Small intestine (tissue), 7 donors: ENCODE measurements around the gene GK. TPM values are rescaled to one million over a fixed set of nuclear protein-coding genes. Genes with fewer than 3 reads are reported as not detected.
"Not testable (repeated sequence)": the region's sequence is repeated elsewhere in the genome, so short reads cannot be mapped to it uniquely, and the experiment has no call there.

ENCODE experiments used
- DNase-seq, 2 donors: peaks; one replicate each; pipeline versions ENCODE4 v3.0.0 to v3.0.0-alpha.2; 2013
- FAIRE-seq: peaks from 2 replicates; lab custom pipeline; 2012; peaks lifted over from hg19 to GRCh38; lab: Jason Lieb, UNC
- H3K27ac ChIP-seq, 3 donors: one replicate each; pipeline ENCODE4 v1.5.1; 2013; ENCODE audit warnings: low read length in 2 of 3, mild to moderate bottlenecking in 2 of 3, control low read depth in 1 of 3, inconsistent platforms in 1 of 3, low read depth in 1 of 3, moderate library complexity in 1 of 3
- H3K27me3 ChIP-seq, 3 donors: one replicate each; pipeline ENCODE4 v1.6.1; 2013; ENCODE audit warnings: low read length in 3 of 3, inconsistent platforms in 1 of 3; ENCODE audit not compliant: control insufficient read depth in 3 of 3, insufficient read depth in 3 of 3
- H3K36me3 ChIP-seq, 3 donors: one replicate each; pipeline ENCODE4 v1.6.1; 2013; ENCODE audit warnings: low read length in 3 of 3, inconsistent platforms in 1 of 3, low read depth in 1 of 3, mild to moderate bottlenecking in 1 of 3, moderate library complexity in 1 of 3; ENCODE audit not compliant: control insufficient read depth in 3 of 3, insufficient read depth in 2 of 3
- H3K4me1 ChIP-seq, 3 donors: one replicate each; pipeline ENCODE4 v1.6.1; 2013; ENCODE audit warnings: low read length in 2 of 3, inconsistent platforms in 1 of 3, low read depth in 1 of 3, mild to moderate bottlenecking in 1 of 3, moderate library complexity in 1 of 3; ENCODE audit not compliant: control insufficient read depth in 3 of 3, insufficient read depth in 2 of 3
- H3K4me3 ChIP-seq, 3 donors: one replicate each; pipeline ENCODE4 v1.5.1; 2013; ENCODE audit warnings: low read length in 3 of 3, control low read depth in 1 of 3, inconsistent platforms in 1 of 3, low read depth in 1 of 3, mild to moderate bottlenecking in 1 of 3, moderate library complexity in 1 of 3
- H3K9me3 ChIP-seq, 2 donors: one replicate each; pipeline ENCODE4 v1.6.1; 2013; ENCODE audit warnings: low read depth in 1 of 2, low read length in 1 of 2; ENCODE audit not compliant: control insufficient read depth in 2 of 2, insufficient read depth in 1 of 2
- WGBS, 3 donors: extraction: QIAGEN DNeasy Blood & Tissue Kit; methylation state at CpG; one replicate each; pipeline ENCODE4 v1.1.7; 2013; 5-methylcytosine and 5-hydroxymethylcytosine counted together
- polyA plus RNA-seq, 4 donors: library from polyadenylated mRNA; stranded (reverse) in 3 of 4; unstranded in 1 of 4; fragments of 200-250 nt in 3 of 4; fragments of 120-200 nt in 1 of 4; gene quantifications; one replicate each; pipeline versions ENCODE4 v1.2.1 to v1.2.3, GENCODE V29; 2013
- donor health status: healthy with polysubstance abuse.
- donor health status: control.
- donor health status: control.
- donor health status: Bipolar disorder and iron deficiency.
- donor health status: healthy.

GK gene
- polyA plus RNA-seq, 4 donors = 20.7 to 168 (median 86.8) TPM

DNA sequence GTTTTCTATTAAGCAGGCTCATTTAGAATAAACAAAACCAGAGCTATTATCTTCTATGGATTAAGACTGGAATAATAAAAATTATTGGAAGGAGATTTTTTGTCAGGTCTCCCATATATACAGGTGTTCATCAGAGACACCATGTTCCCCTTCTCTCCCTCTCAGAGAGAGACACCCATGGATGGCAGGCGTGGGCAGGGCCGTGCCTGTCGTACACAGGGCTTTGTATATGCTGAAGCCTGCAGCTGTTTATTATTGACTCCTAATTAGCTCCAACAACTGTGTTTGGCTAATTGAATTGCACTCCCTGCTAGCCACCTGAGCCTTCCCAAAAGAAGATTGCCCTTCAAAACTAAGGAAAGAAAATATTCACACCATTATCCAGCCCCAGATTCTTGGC is 81.6 kb downstream of the GK start:
- no peak for FAIRE-seq
- no peaks in the 10 kb centered on the region for H3K4me1 ChIP-seq
- H3K9me3 ChIP-seq = no peaks in the 10 kb centered on the region
- H3K27ac ChIP-seq = no peak overlapping the region
- H3K27me3 ChIP-seq = no peaks in the 10 kb centered on the region
- no peak overlapping the region for H3K4me3 ChIP-seq
- no peak for DNase-seq
- H3K36me3 ChIP-seq = peaks cover 0 to 2% (median 0%) of the 10 kb centered on the region in 3 donors
- 63 to 74% (median 64%) methylated on average over 3 of the region's 3 CpGs for WGBS, 3 donors

DNA sequence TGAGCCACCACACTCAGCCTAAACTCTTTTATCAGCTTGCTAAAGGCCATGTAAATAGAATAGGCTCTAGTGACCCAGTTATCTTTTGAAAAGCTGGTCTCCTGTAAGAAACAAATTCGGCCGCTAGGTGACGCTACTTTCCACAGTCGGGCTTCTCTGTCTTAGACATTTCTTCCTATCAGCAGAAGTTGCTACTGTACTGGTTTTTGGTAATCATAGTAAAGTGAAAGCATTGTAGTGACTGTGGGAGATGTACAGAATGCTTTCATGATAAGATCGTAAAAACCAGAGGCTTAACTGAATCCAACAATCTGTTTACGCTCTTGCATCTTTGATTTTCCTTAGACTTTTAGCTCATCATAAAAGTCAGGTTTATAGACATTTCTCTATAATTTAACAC is 82.6 kb downstream of the GK start:
- Histone ChIP-seq H3K27ac (no peak overlapping the region), H3K27me3 (no peaks in the 10 kb centered on the region), H3K4me3 (no peak overlapping the region), H3K36me3 (no peaks in the 10 kb centered on the region), H3K9me3 (no peaks in the 10 kb centered on the region), H3K4me1 (no peaks in the 10 kb centered on the region)
- WGBS, 3 donors = 9 to 14% (median 10%) methylated on average over 6 of the region's 6 CpGs
- no peak for FAIRE-seq
- peak; percentile 57 to 68 for DNase-seq

DNA sequence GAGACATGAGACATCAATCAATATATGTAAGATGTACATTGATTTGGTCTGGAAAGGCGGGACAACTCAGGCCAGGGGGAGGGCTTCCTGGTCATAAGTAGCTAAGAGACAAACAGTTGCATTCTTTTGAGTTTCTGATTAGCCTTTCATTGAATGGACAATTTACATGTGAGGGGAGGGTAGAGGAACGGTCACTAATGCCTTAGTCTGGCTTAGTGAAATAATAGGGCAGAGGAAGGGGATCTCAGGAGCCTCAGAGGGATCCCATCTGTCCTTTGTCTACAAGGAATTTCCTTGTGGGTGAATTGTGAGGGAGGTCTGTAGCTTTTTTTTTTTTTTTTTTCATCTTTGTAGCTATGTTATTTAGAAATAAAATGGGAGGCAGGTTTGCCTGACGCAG is 88.3 kb downstream of the GK start:
- H3K36me3 ChIP-seq = no peaks in the 10 kb centered on the region
- no peak overlapping the region for H3K4me3 ChIP-seq
- no peaks in the 10 kb centered on the region for H3K27me3 ChIP-seq
- no peaks in the 10 kb centered on the region for H3K4me1 ChIP-seq
- H3K9me3 ChIP-seq = no peaks in the 10 kb centered on the region
- 63 to 64% (median 64%) methylated on average over 3 of the region's 3 CpGs for WGBS, 3 donors
- DNase-seq = no peak
- FAIRE-seq = no peak
- no peak overlapping the region for H3K27ac ChIP-seq

DNA sequence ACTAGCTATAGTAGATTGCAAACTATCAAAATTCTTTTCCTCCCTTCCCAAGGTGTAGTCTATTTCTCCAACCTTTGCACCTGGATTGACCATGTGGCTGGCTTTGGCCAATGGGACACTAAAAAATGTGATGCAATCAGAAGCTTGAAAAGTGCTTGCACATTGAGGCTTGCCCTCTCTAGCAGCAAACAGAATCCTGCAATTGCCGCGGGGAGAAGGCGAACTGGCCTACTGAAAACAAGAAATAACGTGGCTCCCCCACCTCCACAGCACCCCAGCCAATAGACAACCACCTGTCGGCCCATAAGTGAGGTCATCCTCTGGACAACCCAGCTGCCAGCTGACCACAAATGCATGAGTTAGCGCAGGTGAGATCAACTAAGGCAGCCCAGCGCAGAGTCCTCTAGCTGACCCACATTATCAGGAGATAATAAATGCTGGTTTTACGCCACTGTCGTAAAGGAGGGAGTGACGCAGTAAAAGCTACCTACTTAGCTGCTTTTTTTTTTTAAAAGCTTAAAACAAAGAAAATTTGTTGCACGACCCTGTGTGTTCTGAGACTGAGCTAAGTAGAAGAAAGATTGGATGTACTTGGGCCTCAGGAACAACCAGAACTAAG is 95.2 kb downstream of the GK start:
- Histone ChIP-seq H3K27ac (peak overlapping the region in 1 of 3 donors; percentile 33), H3K4me1 (no peaks in the 10 kb centered on the region), H3K36me3 (no peaks in the 10 kb centered on the region), H3K4me3 (no peak overlapping the region), H3K9me3 (no peaks in the 10 kb centered on the region), H3K27me3 (no peaks in the 10 kb centered on the region)
- 64 to 81% (median 65%) methylated on average over 11 of the region's 11 CpGs for WGBS, 3 donors
- no peak for FAIRE-seq
- peak; percentile 14 to 66 for DNase-seq

DNA sequence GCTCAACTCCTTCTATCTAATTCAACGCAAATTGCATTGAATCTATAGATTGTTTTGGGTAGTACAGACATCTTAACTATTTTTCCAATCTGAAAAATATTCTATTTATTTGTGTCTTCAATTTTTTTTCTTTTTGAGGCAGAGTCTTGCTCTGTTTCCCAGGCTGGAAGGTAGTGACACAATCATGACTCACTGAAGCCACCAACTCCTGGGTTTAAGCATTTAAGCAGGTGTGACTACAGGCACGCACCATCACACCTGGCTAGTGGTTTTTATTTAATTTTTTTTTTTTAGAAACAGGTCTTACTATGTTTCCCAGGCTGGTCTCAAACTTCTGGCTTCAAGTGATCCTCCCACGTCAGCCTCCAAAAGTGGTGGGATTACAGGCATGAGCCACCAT is 98.3 kb downstream of the GK start:
- no peaks in the 10 kb centered on the region for H3K9me3 ChIP-seq
- no peaks in the 10 kb centered on the region for H3K27me3 ChIP-seq
- H3K36me3 ChIP-seq = no peaks in the 10 kb centered on the region
- FAIRE-seq = no peak
- DNase-seq = no peak
- no peak overlapping the region for H3K4me3 ChIP-seq
- H3K4me1 ChIP-seq = no peaks in the 10 kb centered on the region
- WGBS, 3 donors = 59 to 84% (median 70%) methylated on average over 3 of the region's 3 CpGs
- no peak overlapping the region for H3K27ac ChIP-seq

DNA sequence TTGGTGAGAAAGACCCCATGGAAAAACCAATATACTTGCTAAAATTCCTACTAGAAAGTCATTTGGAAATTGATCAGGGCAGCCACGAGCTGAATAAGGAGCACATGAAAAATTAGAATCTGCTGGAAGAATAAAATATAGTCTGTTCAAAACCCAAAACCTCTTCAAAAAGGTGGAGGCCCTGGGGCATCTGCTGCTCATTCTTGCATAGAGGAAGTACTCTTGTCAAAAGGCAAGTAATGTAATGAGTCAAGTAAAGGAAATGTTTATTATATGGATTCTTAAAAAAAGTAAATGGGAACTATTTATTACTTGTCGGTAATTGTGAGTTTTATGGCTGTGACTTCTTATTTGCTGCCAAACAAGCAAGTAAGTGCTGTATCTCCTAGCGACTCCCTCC is 109.5 kb downstream of the GK start:
- WGBS, 3 donors = 16 to 23% (median 17%) methylated on average over 3 of the region's 3 CpGs
- Histone ChIP-seq H3K36me3 (no peaks in the 10 kb centered on the region), H3K27ac (no peak overlapping the region), H3K9me3 (no peaks in the 10 kb centered on the region), H3K4me3 (no peak overlapping the region), H3K27me3 (no peaks in the 10 kb centered on the region), H3K4me1 (no peaks in the 10 kb centered on the region)
- no peak for FAIRE-seq
- DNase-seq = no peak

DNA sequence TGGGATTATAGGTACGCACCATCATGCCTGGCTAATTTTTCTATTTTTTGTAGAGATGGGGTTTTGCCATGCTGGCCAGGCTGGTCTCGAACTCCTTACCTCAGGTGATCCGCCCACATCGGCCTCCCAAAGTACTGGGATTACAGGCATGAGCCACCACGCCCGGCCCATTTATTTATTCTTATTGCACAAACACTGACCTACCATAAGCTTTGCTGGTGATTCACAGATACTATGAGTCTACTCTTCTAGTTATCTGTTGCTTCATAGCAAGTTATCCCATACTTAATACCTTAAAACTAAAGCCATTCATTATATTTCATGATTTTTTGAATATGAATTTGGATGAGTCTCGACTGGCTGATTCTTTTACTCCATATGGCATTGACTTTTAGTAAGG is 120.5 kb downstream of the GK start:
- not testable (repeated sequence) for DNase-seq, H3K4me1 ChIP-seq, H3K9me3 ChIP-seq, H3K27me3 ChIP-seq, FAIRE-seq, H3K4me3 ChIP-seq, H3K27ac ChIP-seq, H3K36me3 ChIP-seq
- 87 to 89% (median 89%) methylated on average over 7 of the region's 7 CpGs for WGBS, 3 donors

DNA sequence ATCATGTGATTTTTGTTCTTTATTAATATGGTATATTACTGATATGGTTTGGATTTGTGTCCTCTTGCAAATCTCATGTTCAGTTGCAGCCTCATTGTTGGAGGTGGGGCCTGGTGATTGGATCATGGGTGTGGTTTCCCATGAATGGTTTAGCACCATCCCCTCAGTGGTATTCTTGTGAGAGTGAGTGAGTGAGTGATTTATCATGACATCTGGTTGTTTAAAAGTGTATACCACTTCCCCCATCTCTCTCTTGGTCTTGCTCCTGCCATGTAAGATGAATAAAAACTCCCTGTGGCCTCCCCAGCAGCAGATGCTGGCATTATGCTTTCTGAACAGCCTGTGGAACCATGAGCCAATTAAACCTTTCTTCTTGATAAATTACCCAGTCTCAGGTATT is 124.4 kb downstream of the GK start:
- no peaks in the 10 kb centered on the region for H3K9me3 ChIP-seq
- H3K4me3 ChIP-seq = no peak overlapping the region
- H3K36me3 ChIP-seq = no peaks in the 10 kb centered on the region
- FAIRE-seq (no peak), DNase-seq (no peak)
- no peaks in the 10 kb centered on the region for H3K27me3 ChIP-seq
- H3K27ac ChIP-seq = no peak overlapping the region
- H3K4me1 ChIP-seq = no peaks in the 10 kb centered on the region

DNA sequence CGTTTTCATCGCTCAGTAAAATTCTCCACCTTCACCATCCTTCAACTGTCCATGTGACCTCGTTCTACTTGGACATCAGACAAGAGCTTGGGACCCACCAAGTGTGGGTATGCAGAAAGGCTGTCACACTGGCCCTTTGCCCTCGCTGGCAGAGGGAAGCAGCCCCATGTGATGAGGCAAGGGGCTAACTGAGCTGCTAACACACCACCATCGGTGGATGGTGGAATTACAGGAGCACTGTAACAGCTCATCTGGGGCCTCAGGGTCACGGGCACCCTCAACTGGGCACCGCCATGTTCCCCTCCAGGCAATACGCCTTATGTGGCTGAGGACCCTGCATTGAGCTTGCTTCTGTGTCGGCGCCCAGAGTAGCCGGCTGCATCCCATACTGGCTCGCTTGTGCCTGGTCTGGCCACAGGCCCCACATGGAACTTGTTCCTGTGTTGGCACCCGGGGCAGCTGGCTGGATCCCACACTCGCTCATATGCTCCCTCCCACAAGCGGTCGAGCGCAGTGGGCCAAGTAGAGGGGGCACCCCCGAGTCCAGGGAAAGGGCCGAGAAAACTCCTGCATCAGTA is 126.3 kb downstream of the GK start:
- DNase-seq (no peak), FAIRE-seq (no peak)
- Histone ChIP-seq H3K4me1 (no peaks in the 10 kb centered on the region), H3K27ac (no peak overlapping the region), H3K9me3 (no peaks in the 10 kb centered on the region), H3K27me3 (no peaks in the 10 kb centered on the region), H3K4me3 (no peak overlapping the region), H3K36me3 (no peaks in the 10 kb centered on the region)
- WGBS, 3 donors = 91 to 96% (median 95%) methylated on average over 19 of the region's 19 CpGs
